ENCODE measurements around the gene PRDM16. TPM values are rescaled to one million over a fixed set of nuclear protein-coding genes. Genes with fewer than 3 reads are reported as not detected.

Gene PRDM16
- total and polyA plus RNA-seq, 2 of the 13 experiments (the other 11 are each of a cell fraction or from before 2014, with no cell fraction given): 0.15 to 0.81 TPM

- TF ChIP-seq, protein P1, sequence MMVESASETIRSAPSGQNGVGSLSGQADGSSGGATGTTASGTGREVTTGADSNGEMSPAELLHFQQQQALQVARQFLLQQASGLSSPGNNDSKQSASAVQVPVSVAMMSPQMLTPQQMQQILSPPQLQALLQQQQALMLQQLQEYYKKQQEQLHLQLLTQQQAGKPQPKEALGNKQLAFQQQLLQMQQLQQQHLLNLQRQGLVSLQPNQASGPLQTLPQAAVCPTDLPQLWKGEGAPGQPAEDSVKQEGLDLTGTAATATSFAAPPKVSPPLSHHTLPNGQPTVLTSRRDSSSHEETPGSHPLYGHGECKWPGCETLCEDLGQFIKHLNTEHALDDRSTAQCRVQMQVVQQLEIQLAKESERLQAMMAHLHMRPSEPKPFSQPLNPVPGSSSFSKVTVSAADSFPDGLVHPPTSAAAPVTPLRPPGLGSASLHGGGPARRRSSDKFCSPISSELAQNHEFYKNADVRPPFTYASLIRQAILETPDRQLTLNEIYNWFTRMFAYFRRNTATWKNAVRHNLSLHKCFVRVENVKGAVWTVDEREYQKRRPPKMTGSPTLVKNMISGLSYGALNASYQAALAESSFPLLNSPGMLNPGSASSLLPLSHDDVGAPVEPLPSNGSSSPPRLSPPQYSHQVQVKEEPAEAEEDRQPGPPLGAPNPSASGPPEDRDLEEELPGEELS (CRISPR knock-in tag; IDR thresholded peaks at IDR 0.05): no peak; the same call in 1 of the 2 replicates
- no peak for TF ChIP-seq TCF12 (IDR thresholded peaks at IDR 0.05)
- TF ChIP-seq TCF12 (CRISPR knock-in tag; IDR thresholded peaks at IDR 0.05): no peak
- TF ChIP-seq ZNF792 (CRISPR knock-in tag; IDR thresholded peaks at IDR 0.05): no peak
- TF ChIP-seq ZNF256 (CRISPR knock-in tag; conservative IDR thresholded peaks at IDR 0.05): no peak
- no peak for TF ChIP-seq PREB (CRISPR knock-in tag; IDR thresholded peaks at IDR 0.05)
- TF ChIP-seq CERS6 (CRISPR knock-in tag; IDR thresholded peaks at IDR 0.05): no peak
- TF ChIP-seq HDAC2 (CRISPR knock-in tag; IDR thresholded peaks at IDR 0.05): peak; percentile 41; the same call in 1 of the 2 replicates
- no peak for TF ChIP-seq ZBTB3 (CRISPR knock-in tag; IDR thresholded peaks at IDR 0.05; ENCODE audit: borderline replicate concordance, low read depth)
- TF ChIP-seq ZFP62 (CRISPR knock-in tag; IDR thresholded peaks at IDR 0.05): no peak
- no peak for TF ChIP-seq SALL1 (CRISPR knock-in tag; IDR thresholded peaks at IDR 0.05)
These were observed 287.9 kb downstream of the PRDM16 start (continued) for GRCh38 chr1:3356827-3357460.
